H1 (cell line): ENCODE data around the gene CCNG1. TPM values are rescaled to one million over a fixed set of nuclear protein-coding genes. Genes with fewer than 3 reads are reported as not detected.

Experiments used
- BRCA1 ChIP-seq: IDR thresholded peaks from 2 replicates; pipeline ENCODE4 v1.6.1; 2012; ENCODE audit warnings: low read depth, low read length, improper control_type of control experiment
- EP300 ChIP-seq, 2 experiments: IDR thresholded peaks; 1 replicate in 1 of 2; 2 replicates in 1 of 2; pipeline ENCODE4 v1.6.1; 2011 to 2012; ENCODE audit warnings: low read depth in 2 of 2, low read length in 2 of 2, mild to moderate bottlenecking in 2 of 2, borderline replicate concordance in 1 of 2, inconsistent platforms in 1 of 2, moderate library complexity in 1 of 2
- polyA plus RNA-seq, 7 experiments: library from polyadenylated mRNA; depleted of rRNA in 3 of 7; stranded (reverse) in 5 of 7; unstranded in 2 of 7; fragments of >200 nt in 5 of 7; fragments of 200-250 nt in 2 of 7; gene quantifications; 1 replicate in 5 of 7; 2 replicates in 1 of 7; 4 replicates in 1 of 7; pipeline versions ENCODE4 v1.2.1 to v1.2.3, GENCODE V29; 2011 to 2013; ENCODE audit warnings: missing spikeins in 2 of 7, mixed read lengths in 2 of 7
- total RNA-seq: library from RNA; stranded (reverse); fragmentation: NEBNext Ultra II Directional; extraction: Animal tissue kit (Norgen Biotek cat#: 25700); gene quantifications from 2 replicates; pipeline ENCODE4 v1.2.1, GENCODE V29; 2021
- TF ChIP-seq, protein P1 (sequence below): IDR thresholded peaks from 2 replicates; pipeline ENCODE4 v1.6.1; 2012; ENCODE audit warnings: inconsistent platforms

Gene CCNG1
- total and polyA plus RNA-seq, 2 of the 8 experiments (the other 6 are each of a cell fraction or from before 2014, with no cell fraction given), result 165 to 369 TPM

DNA sequence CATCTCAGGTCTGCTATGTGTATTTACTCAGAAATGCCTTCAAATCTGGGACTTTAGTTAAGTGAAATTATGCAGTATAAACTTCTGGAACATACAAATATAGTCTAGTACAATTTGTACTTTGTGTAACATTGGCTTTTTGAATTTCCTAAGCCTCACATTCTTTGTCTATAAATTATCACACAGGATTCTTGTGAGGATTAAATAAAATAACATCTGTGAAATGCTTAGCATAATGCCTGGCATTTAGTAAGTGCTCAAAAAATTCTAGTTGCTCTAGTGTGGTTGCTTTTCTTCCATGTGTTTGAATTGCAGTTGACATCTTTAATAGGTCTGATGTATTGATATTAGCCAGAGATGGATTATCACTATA is 25.7 kb downstream of the CCNG1 start (continued):
- TF ChIP-seq EP300 (IDR thresholded peaks at IDR 0.05; ENCODE audit: borderline replicate concordance in 1 of 2, low read depth in 2 of 2, low read length in 2 of 2) (no peak), BRCA1 (no peak)
- TF ChIP-seq, protein P1, sequence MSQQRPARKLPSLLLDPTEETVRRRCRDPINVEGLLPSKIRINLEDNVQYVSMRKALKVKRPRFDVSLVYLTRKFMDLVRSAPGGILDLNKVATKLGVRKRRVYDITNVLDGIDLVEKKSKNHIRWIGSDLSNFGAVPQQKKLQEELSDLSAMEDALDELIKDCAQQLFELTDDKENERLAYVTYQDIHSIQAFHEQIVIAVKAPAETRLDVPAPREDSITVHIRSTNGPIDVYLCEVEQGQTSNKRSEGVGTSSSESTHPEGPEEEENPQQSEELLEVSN, result no peak
